Spinal cord (tissue), 10 donors: ENCODE data around the gene RNF13. TPM values are rescaled to one million over a fixed set of nuclear protein-coding genes. Genes with fewer than 3 reads are reported as not detected.
"Not testable (repeated sequence)": the region's sequence is repeated elsewhere in the genome, so short reads cannot be mapped to it uniquely, and the experiment has no call there.

ENCODE experiments used
- DNase-seq, 6 donors: peaks; one replicate each; pipeline versions ENCODE4 v3.0.0 to v3.0.0-alpha.2; 2013 to 2015; ENCODE audit warnings: low spot score in 6 of 6, low read depth in 4 of 6
- H3K27ac ChIP-seq: one replicate; pipeline ENCODE4 v1.5.1; 2013; ENCODE audit warnings: low read depth, low read length, control low read depth
- H3K27me3 ChIP-seq: one replicate; pipeline ENCODE4 v1.6.1; 2013; ENCODE audit warnings: low read length; ENCODE audit not compliant: control insufficient read depth, insufficient read depth
- H3K36me3 ChIP-seq: one replicate; pipeline ENCODE4 v1.6.1; 2013; ENCODE audit warnings: low read length; ENCODE audit not compliant: control insufficient read depth, insufficient read depth
- H3K4me1 ChIP-seq: one replicate; pipeline ENCODE4 v1.6.1; 2013; ENCODE audit warnings: low read length; ENCODE audit not compliant: control insufficient read depth, insufficient read depth
- H3K4me3 ChIP-seq: one replicate; pipeline ENCODE4 v1.5.1; 2013; ENCODE audit warnings: low read depth, low read length, control low read depth
- H3K9me3 ChIP-seq: one replicate; pipeline ENCODE4 v1.6.1; 2013; ENCODE audit warnings: low read length; ENCODE audit not compliant: control insufficient read depth, insufficient read depth
- WGBS: methylation state at CpG from one replicate; pipeline ENCODE4 v1.1.5; 2013; ENCODE audit warnings: missing lambda C conversion rate; ENCODE audit not compliant: insufficient coverage; 5-methylcytosine and 5-hydroxymethylcytosine counted together
- polyA plus RNA-seq, 2 donors: library from polyadenylated mRNA; unstranded; fragments of 120-200 nt; gene quantifications; one replicate each; pipeline ENCODE4 v1.2.1, GENCODE V29; 2013; ENCODE audit not compliant: insufficient read length in 2 of 2
- total RNA-seq, 2 donors: library from RNA; depleted of rRNA in 1 of 2; stranded (reverse); fragments of 120-200 nt in 1 of 2; fragments of >200 nt in 1 of 2; gene quantifications; one replicate each; pipeline versions ENCODE4 v1.2.3 to v1.2.4, GENCODE V29; 2013 to 2014
- donor health status: healthy.

Gene RNF13
- total and polyA plus RNA-seq, 4 donors: 95.0 to 260 (median 116) TPM

DNA sequence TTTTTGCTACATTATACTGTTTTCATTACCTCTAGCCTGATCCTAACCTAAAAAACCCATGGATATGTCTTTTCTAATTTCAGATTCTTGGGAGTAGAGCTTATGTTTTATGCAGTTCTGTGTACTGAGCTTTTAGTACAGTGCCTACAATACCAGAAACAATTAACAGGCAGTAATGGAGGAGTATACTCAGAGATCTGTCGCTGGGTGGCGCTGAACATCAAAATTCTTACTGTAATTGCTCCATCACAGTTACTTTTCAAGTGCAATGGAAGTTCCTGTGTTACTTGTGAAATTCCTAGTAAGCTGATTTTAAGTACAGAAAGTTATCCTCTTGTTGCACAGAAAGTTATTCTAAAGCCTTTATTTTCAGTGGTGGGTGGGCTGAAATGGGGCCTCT lies 66.9 kb downstream of the RNF13 start:
- H3K27me3 ChIP-seq: no peaks in the 10 kb centered on the region
- H3K27ac ChIP-seq: no peak overlapping the region
- DNase-seq: peak; percentile 4 to 81 (median 32)
- no peaks in the 10 kb centered on the region for H3K4me1 ChIP-seq
- no peak overlapping the region for H3K4me3 ChIP-seq
- H3K36me3 ChIP-seq: no peaks in the 10 kb centered on the region
- WGBS: no CpG with 5 or more reads among the region's 2 CpGs
- no peaks in the 10 kb centered on the region for H3K9me3 ChIP-seq

DNA sequence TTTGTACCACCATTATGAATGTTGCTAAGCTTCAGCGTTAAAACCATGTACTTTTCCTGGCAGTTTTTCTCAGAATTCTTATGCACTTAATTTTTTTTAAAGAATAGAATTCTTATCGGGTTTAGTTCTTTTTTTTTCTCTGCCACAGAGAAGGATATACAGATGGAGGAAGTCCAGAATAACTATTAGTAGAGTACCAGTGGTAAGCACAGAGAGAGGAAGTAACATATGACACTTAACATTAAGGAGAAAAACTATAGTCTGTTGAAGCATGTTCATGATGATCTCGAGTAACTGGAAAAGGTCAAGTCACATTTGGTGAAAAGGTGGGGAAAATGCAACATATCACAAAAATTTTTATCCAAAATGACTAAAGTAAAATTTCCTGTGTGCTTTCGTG lies 68.9 kb downstream of the RNF13 start:
- Histone ChIP-seq H3K27ac (no peak overlapping the region), H3K4me1 (no peaks in the 10 kb centered on the region), H3K4me3 (no peak overlapping the region), H3K27me3 (no peaks in the 10 kb centered on the region), H3K36me3 (no peaks in the 10 kb centered on the region), H3K9me3 (no peaks in the 10 kb centered on the region)
- WGBS: no CpG with 5 or more reads among the region's 4 CpGs
- no peak for DNase-seq

DNA sequence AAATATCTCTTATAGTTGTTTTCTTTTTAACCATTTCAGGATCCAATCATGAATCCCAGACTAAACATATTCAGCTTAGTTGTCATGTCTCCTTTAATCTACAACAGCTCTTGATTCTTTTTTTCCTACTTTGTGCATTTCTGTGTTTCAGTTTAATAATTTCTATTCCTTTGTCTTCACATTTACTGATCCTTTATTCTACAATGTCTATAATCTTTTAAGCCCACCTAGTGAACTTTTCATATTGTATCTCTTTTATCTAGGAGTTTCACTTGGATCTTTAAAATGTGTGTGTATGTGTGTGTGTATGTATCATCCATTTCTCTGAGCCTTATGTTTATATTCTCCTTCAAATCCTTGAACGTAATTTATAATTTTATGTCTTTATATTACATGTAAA lies 70.1 kb downstream of the RNF13 start:
- no peaks in the 10 kb centered on the region for H3K9me3 ChIP-seq
- H3K27me3 ChIP-seq: no peaks in the 10 kb centered on the region
- no peak overlapping the region for H3K27ac ChIP-seq
- no peak overlapping the region for H3K4me3 ChIP-seq
- no peaks in the 10 kb centered on the region for H3K4me1 ChIP-seq
- WGBS: no CpG with 5 or more reads among the region's 1 CpG
- H3K36me3 ChIP-seq: no peaks in the 10 kb centered on the region
- DNase-seq: no peak

DNA sequence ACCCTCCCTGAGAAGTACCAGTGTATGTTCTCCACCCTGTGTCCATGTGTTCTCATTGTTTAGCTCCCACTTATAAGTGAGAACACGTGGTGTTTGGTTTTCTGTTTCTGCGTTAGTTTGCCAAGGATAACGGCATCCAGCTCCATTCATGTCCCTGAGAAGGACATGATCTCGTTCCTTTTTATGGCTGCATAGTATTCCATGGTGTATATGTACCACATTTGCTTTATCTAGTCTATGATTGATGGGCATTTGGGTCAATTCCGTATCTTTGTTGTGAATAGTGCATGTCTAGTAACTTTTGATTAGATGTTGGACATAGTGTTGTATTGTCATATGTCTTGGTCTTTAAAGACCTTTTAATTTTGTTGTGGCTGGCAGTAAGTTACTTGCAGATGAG lies 70.8 kb downstream of the RNF13 start:
- not testable (repeated sequence) for H3K36me3 ChIP-seq, DNase-seq, H3K9me3 ChIP-seq, H3K4me3 ChIP-seq, H3K27ac ChIP-seq, H3K27me3 ChIP-seq, H3K4me1 ChIP-seq
- WGBS: 100% methylated on average over 5 of the region's 5 CpGs

DNA sequence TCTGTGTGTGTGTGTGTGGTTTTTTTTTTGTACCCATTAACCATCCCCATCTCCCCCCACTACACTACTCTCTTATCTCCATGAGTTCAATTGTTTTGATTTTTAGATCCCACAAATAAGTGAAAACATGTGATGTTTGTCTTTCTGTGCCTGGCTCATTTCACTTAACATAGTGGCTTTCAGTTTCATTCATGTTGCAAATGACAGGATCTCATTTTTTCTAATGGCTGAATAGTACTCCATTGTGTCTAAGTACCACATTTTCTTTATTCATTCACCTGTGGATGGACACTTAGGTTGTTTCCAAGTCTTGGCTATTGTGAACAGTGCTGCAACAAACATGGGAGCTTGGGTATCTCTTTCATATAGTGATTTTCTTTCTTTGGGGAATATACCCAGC lies 71.8 kb downstream of the RNF13 start:
- not testable (repeated sequence) for H3K27ac ChIP-seq, H3K4me3 ChIP-seq, H3K9me3 ChIP-seq, DNase-seq, H3K27me3 ChIP-seq, H3K36me3 ChIP-seq, H3K4me1 ChIP-seq

DNA sequence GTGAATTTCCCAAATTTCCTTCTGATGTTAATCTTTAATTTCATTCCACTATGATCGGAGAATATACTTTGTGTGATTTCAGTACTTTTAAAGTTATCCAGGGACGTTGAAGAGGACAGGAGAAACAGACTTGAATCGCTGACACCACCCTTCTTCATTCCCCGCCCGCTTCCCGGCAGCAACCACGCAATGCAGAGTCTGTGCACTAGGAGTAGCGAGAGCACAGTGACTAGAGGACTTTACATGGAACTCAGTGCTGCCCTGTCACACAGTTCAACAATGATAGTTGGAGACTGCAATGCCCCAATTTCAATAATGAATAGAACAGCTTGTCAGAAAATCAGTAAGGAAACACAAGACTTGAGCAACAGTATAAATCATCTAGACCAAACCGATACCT lies 73.9 kb downstream of the RNF13 start:
- 97% methylated on average over 5 of the region's 9 CpGs for WGBS
- DNase-seq: no peak
- H3K4me1 ChIP-seq: no peaks in the 10 kb centered on the region
- no peak overlapping the region for H3K27ac ChIP-seq
- no peak overlapping the region for H3K4me3 ChIP-seq
- no peaks in the 10 kb centered on the region for H3K36me3 ChIP-seq
- H3K9me3 ChIP-seq: no peaks in the 10 kb centered on the region
- no peaks in the 10 kb centered on the region for H3K27me3 ChIP-seq

DNA sequence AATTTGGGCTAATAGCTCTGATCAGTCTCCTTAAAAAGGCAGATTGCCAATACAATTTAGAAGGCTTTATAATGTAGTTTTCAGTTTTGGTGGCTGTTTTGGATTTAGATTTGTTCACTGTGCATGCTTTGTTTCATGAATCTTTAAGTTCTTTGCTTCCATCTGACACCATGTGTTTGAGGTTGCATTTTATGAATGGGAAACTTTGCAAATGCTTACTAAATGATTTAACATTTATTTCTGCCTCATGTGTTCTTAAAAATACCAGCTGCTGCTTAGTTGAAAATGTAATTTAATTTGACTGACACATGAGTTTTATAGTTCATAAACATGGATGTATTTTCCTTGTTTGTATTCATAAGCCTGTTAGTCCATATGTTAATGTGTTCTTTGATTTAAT lies 78.6 kb downstream of the RNF13 start:
- Histone ChIP-seq H3K36me3 (no peaks in the 10 kb centered on the region), H3K27me3 (no peaks in the 10 kb centered on the region), H3K27ac (no peak overlapping the region), H3K9me3 (no peaks in the 10 kb centered on the region), H3K4me1 (no peaks in the 10 kb centered on the region), H3K4me3 (no peak overlapping the region)
- peak in 2 of 6 donors; percentile 17 to 67 for DNase-seq

DNA sequence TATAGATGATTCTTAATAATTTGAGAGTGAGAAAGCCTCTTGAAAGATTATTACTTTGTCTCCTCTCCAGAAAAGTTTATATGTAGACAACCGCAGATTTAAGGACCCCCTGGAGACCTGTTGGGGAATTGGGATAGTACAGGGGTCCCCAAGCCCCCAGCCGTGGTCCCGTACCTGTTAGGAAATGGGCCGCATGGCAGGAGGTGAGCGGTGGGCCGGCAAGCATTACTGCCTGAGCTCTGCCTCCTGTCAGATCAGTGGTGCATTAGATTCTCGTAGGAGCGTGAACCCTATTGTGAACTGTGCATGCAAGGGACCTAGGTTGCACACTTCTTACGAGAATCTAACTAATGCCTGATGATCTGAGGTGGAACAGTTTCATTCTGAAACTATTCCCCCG lies 79.4 kb downstream of the RNF13 start:
- WGBS: 96% methylated on average over 8 of the region's 10 CpGs
- Histone ChIP-seq H3K27me3 (no peaks in the 10 kb centered on the region), H3K36me3 (no peaks in the 10 kb centered on the region), H3K4me1 (no peaks in the 10 kb centered on the region), H3K27ac (no peak overlapping the region), H3K9me3 (no peaks in the 10 kb centered on the region), H3K4me3 (no peak overlapping the region)
- no peak for DNase-seq

DNA sequence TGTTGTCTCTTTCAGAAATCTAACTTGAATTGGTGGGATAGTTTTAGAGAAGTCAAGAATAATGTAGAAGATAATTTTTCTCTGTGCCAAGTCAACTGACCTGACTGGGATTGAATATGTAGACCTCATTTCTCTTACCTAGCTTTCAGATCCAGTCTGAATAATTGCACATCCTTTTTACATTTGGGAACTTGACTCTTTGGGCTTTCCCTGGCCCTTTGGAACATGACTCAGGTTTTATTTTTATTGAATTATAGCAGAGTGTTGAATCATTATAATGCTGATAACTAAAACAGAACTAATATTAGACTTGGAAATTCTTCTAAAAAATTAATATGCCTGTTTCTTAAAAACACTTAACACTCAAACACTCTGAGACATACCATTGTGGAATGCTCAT lies 81.2 kb downstream of the RNF13 start:
- no peak for DNase-seq
- H3K27ac ChIP-seq: no peak overlapping the region
- no peak overlapping the region for H3K4me3 ChIP-seq
- H3K27me3 ChIP-seq: no peaks in the 10 kb centered on the region
- H3K4me1 ChIP-seq: no peaks in the 10 kb centered on the region
- no peaks in the 10 kb centered on the region for H3K9me3 ChIP-seq
- H3K36me3 ChIP-seq: no peaks in the 10 kb centered on the region

DNA sequence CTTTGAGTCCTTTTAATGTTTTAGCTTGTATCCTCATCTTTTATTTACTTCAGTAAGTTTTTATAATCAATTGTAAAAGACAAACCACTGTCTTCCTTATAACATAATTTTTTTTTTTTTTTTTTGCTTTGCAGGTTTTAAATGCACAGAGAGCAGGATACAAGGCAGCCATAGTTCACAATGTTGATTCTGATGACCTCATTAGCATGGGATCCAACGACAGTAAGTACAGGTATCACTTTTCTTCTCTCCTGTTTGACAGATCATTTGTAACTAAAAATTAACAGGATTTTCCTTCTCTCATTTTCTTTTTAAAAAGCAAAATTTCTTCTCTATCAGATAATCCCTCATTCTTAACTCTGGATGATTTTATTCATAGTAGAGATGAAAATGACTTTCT lies 82.3 kb downstream of the RNF13 start:
- no peaks in the 10 kb centered on the region for H3K4me1 ChIP-seq
- no peaks in the 10 kb centered on the region for H3K36me3 ChIP-seq
- no peak overlapping the region for H3K4me3 ChIP-seq
- H3K27ac ChIP-seq: no peak overlapping the region
- no peaks in the 10 kb centered on the region for H3K27me3 ChIP-seq
- no CpG with 5 or more reads among the region's 1 CpG for WGBS
- DNase-seq: no peak
- no peaks in the 10 kb centered on the region for H3K9me3 ChIP-seq

DNA sequence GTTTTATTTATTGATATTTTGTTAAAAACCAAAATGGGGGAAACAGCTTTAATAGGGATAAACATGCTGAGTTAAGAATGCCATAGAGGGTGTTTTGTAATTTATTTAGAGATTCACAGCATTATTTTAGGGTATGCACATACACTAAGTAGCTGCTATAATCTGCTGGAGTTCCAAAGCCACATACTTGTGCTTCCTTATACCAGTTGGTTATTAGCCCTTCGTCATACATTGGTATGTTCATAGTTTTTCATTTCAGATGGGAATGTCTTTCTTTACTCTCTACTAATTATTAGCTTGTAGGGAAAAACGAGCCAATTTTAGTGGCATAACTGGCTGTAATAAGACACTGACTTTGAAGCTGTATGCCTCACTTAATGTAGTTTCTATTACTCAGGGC lies 82.8 kb downstream of the RNF13 start:
- no peak overlapping the region for H3K27ac ChIP-seq
- no CpG with 5 or more reads among the region's 2 CpGs for WGBS
- no peaks in the 10 kb centered on the region for H3K4me1 ChIP-seq
- H3K36me3 ChIP-seq: no peaks in the 10 kb centered on the region
- H3K4me3 ChIP-seq: no peak overlapping the region
- H3K9me3 ChIP-seq: no peaks in the 10 kb centered on the region
- no peaks in the 10 kb centered on the region for H3K27me3 ChIP-seq
- DNase-seq: no peak
